ENCODE results near the gene TMEM186. TPM values are rescaled to one million over a fixed set of nuclear protein-coding genes. Genes with fewer than 3 reads are reported as not detected.
"Not testable (repeated sequence)": the region's sequence is repeated elsewhere in the genome, so short reads cannot be mapped to it uniquely, and the experiment has no call there.

The TMEM186 gene
- polyA plus RNA-seq, 3 donors, result 3.8 to 4.5 (median 4.4) TPM

GRCh38 chr16:8788578-8789172 lies 8.8 kb downstream of the TMEM186 start:
- no peaks in the 10 kb centered on the region for H3K27me3 ChIP-seq (ENCODE audit: control insufficient read depth in 2 of 2, insufficient read depth in 2 of 2, low read length in 2 of 2)
- no peak overlapping the region for H3K27ac Mint-ChIP-seq
- no peaks in the 10 kb centered on the region for H4K20me1 ChIP-seq (ENCODE audit: insufficient read depth, low read length)
- no peak overlapping the region for H2AFZ ChIP-seq (ENCODE audit: insufficient read depth, low read depth, low read length, poor library complexity, severe bottlenecking)
- H3K79me2 ChIP-seq (ENCODE audit: insufficient read depth, low read length), result no peaks in the 10 kb centered on the region
- no peaks in the 10 kb centered on the region for H3K36me3 ChIP-seq (replicated peaks in 1 of 2; ENCODE audit: control insufficient read depth in 1 of 2, insufficient read depth in 2 of 2, low read length in 2 of 2)
- H3K27me3 Mint-ChIP-seq (ENCODE audit: low read depth in 3 of 3), result peaks cover 0 to 7% (median 4%) of the 10 kb centered on the region in 3 donors
- H3K4me1 Mint-ChIP-seq, result no peaks in the 10 kb centered on the region
- H3K4me2 ChIP-seq (replicated peaks; ENCODE audit: extremely low read depth, low read length, poor library complexity, severe bottlenecking), result no peak overlapping the region
- no peak overlapping the region for H3K27ac ChIP-seq (ENCODE audit: low read depth in 1 of 2, low read length in 2 of 2)
- WGBS (ENCODE audit: insufficient coverage), result 84% methylated on average over 8 of the region's 8 CpGs
- no peaks in the 10 kb centered on the region for H3K9me3 ChIP-seq (replicated peaks in 1 of 2; ENCODE audit: control insufficient read depth in 1 of 2, insufficient read depth in 1 of 2, low read length in 2 of 2)
- TF ChIP-seq, protein P1, sequence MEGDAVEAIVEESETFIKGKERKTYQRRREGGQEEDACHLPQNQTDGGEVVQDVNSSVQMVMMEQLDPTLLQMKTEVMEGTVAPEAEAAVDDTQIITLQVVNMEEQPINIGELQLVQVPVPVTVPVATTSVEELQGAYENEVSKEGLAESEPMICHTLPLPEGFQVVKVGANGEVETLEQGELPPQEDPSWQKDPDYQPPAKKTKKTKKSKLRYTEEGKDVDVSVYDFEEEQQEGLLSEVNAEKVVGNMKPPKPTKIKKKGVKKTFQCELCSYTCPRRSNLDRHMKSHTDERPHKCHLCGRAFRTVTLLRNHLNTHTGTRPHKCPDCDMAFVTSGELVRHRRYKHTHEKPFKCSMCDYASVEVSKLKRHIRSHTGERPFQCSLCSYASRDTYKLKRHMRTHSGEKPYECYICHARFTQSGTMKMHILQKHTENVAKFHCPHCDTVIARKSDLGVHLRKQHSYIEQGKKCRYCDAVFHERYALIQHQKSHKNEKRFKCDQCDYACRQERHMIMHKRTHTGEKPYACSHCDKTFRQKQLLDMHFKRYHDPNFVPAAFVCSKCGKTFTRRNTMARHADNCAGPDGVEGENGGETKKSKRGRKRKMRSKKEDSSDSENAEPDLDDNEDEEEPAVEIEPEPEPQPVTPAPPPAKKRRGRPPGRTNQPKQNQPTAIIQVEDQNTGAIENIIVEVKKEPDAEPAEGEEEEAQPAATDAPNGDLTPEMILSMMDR (IDR thresholded peaks at IDR 0.05), result no peak
- intact Hi-C loops (cut with micrococcal nuclease), result no loop called here
- peaks cover 0 to 4% of the 10 kb centered on the region in 2 donors for H3K36me3 Mint-ChIP-seq
- no peak overlapping the region for H3K4me3 ChIP-seq (replicated peaks in 1 of 3; ENCODE audit: low read depth in 2 of 3, low read length in 3 of 3)
- H3K4me3 Mint-ChIP-seq, result no peak overlapping the region
- no peak overlapping the region for H3K9ac ChIP-seq (ENCODE audit: insufficient read depth, low read length, poor library complexity, severe bottlenecking)
- no peak for DNase-seq
- no peaks in the 10 kb centered on the region for H3K4me1 ChIP-seq (ENCODE audit: control insufficient read depth in 1 of 2, insufficient read depth in 2 of 2, low read length in 2 of 2)
- peaks cover 0 to 3% (median 0%) of the 10 kb centered on the region in 7 donors for H3K9me3 Mint-ChIP-seq

- H3K36me3 Mint-ChIP-seq, result peaks cover 4 to 15% of the 10 kb centered on the region in 2 donors
- H3K4me2 ChIP-seq (replicated peaks; ENCODE audit: extremely low read depth, low read length, poor library complexity, severe bottlenecking); H3K79me2 ChIP-seq (ENCODE audit: insufficient read depth, low read length); H3K4me3 Mint-ChIP-seq; H3K4me1 ChIP-seq (ENCODE audit: control insufficient read depth in 1 of 2, insufficient read depth in 2 of 2, low read length in 2 of 2); H3K4me1 Mint-ChIP-seq; H3K27ac ChIP-seq (ENCODE audit: low read depth in 1 of 2, low read length in 2 of 2); H3K9me3 ChIP-seq (replicated peaks in 1 of 2; ENCODE audit: control insufficient read depth in 1 of 2, insufficient read depth in 1 of 2, low read length in 2 of 2); DNase-seq; H4K20me1 ChIP-seq (ENCODE audit: insufficient read depth, low read length); H3K27me3 Mint-ChIP-seq (ENCODE audit: low read depth in 3 of 3); H3K27me3 ChIP-seq (ENCODE audit: control insufficient read depth in 2 of 2, insufficient read depth in 2 of 2, low read length in 2 of 2); intact Hi-C loops (cut with micrococcal nuclease); H3K9ac ChIP-seq (ENCODE audit: insufficient read depth, low read length, poor library complexity, severe bottlenecking); H3K9me3 Mint-ChIP-seq; H3K4me3 ChIP-seq (replicated peaks in 1 of 3; ENCODE audit: low read depth in 2 of 3, low read length in 3 of 3); H2AFZ ChIP-seq (ENCODE audit: insufficient read depth, low read depth, low read length, poor library complexity, severe bottlenecking); H3K36me3 ChIP-seq (replicated peaks in 1 of 2; ENCODE audit: control insufficient read depth in 1 of 2, insufficient read depth in 2 of 2, low read length in 2 of 2): not testable (repeated sequence)
- H3K27ac Mint-ChIP-seq, result peak overlapping the region in 1 of 7 donors; percentile 5
- WGBS (ENCODE audit: insufficient coverage), result 90% methylated on average over 8 of the region's 11 CpGs
Measured at GRCh38 chr16:8786316-8786715, 11.1 kb downstream of the TMEM186 start.
